ENCODE results near the gene ANTXR1. TPM values are rescaled to one million over a fixed set of nuclear protein-coding genes. Genes with fewer than 3 reads are reported as not detected.

Gene ANTXR1
- total RNA-seq, 1 experiment from 2014 or later: 37.3 TPM

DNA sequence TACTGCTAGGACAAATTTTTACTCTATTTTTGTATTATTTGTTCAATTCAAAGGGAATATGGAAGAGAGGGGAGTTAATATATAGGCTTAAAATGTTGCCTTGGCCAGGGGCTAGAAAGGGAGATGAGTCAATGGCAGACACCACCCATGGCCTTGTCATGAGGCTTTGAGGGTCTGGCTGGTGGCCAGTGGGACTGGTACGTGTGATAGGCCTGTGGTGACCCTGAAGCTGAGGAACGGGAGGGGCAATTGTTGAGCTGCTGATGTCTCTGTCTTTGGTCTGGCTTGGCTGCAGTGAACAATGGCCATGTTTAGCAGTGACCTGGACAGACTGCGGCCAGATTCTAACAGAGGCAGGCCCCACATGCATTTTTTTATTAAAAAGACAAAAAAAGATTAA, 20.0 kb upstream of the ANTXR1 start:
- no peaks in the 10 kb centered on the region for H3K27me3 ChIP-seq (ENCODE audit: insufficient read depth, low read length)
- no peak overlapping the region for H3T11ph ChIP-seq (ENCODE audit: low read length)
- no peak overlapping the region for H3K9ac ChIP-seq (ENCODE audit: extremely low read depth, insufficient read length, low read length)
- no peak overlapping the region for H2BK120ac ChIP-seq (ENCODE audit: low read depth, low read length, poor library complexity, severe bottlenecking)
- no peak overlapping the region for H2BK5ac ChIP-seq (ENCODE audit: insufficient read length, low read length)
- no peak overlapping the region for H3K4me2 ChIP-seq (ENCODE audit: insufficient read depth, insufficient read length, low read length)
- H2BK12ac ChIP-seq (ENCODE audit: insufficient read length, low read depth, low read length): no peak overlapping the region
- whole genome bisulfite sequencing (ENCODE audit: extremely low coverage, insufficient read length, low lambda C conversion rate): no CpG with 5 or more reads among the region's 3 CpGs
- H3K79me1 ChIP-seq (ENCODE audit: insufficient read depth, low read depth, low read length, poor library complexity, severe bottlenecking): no peaks in the 10 kb centered on the region
- H3K9me3 ChIP-seq (ENCODE audit: control insufficient read depth, low read depth, low read length): no peaks in the 10 kb centered on the region
- H3K4ac ChIP-seq (ENCODE audit: low read depth, low read length): no peak overlapping the region
- H3K4me3 Mint-ChIP-seq: no peak overlapping the region
- H3K27ac Mint-ChIP-seq: no peak overlapping the region
- H2BK15ac ChIP-seq (ENCODE audit: low read depth, low read length): no peak overlapping the region
- H3K36me3 Mint-ChIP-seq (ENCODE audit: insufficient read depth in 1 of 3, low read depth in 3 of 3): no peaks in the 10 kb centered on the region; a peak in 1 of 7 replicates
- H4K91ac ChIP-seq (ENCODE audit: insufficient read length, low read depth, low read length): no peak overlapping the region
- no peaks in the 10 kb centered on the region for H3K9me3 Mint-ChIP-seq
- no peaks in the 10 kb centered on the region for H4K20me1 ChIP-seq (ENCODE audit: control insufficient read depth, insufficient read depth, insufficient read length)
- H3K23me2 ChIP-seq (ENCODE audit: insufficient read length, low read depth, low read length, poor library complexity, severe bottlenecking): no peaks in the 10 kb centered on the region
- no peaks in the 10 kb centered on the region for H3K79me2 ChIP-seq (ENCODE audit: insufficient read depth, low read length)
- no peak overlapping the region for H3K27ac ChIP-seq (ENCODE audit: insufficient read length, low read depth, low read length)
- TF ChIP-seq, protein P1, sequence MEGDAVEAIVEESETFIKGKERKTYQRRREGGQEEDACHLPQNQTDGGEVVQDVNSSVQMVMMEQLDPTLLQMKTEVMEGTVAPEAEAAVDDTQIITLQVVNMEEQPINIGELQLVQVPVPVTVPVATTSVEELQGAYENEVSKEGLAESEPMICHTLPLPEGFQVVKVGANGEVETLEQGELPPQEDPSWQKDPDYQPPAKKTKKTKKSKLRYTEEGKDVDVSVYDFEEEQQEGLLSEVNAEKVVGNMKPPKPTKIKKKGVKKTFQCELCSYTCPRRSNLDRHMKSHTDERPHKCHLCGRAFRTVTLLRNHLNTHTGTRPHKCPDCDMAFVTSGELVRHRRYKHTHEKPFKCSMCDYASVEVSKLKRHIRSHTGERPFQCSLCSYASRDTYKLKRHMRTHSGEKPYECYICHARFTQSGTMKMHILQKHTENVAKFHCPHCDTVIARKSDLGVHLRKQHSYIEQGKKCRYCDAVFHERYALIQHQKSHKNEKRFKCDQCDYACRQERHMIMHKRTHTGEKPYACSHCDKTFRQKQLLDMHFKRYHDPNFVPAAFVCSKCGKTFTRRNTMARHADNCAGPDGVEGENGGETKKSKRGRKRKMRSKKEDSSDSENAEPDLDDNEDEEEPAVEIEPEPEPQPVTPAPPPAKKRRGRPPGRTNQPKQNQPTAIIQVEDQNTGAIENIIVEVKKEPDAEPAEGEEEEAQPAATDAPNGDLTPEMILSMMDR (conservative IDR thresholded peaks at IDR 0.05): no peak
- no peak overlapping the region for H2AFZ ChIP-seq (ENCODE audit: low read length)
- H3K18ac ChIP-seq (ENCODE audit: insufficient read length, low read depth, low read length): no peak overlapping the region
- no peaks in the 10 kb centered on the region for H3K4me1 Mint-ChIP-seq
- no peak overlapping the region for H3K23ac ChIP-seq (ENCODE audit: insufficient read length, low read depth, low read length)
- no peak overlapping the region for H3K14ac ChIP-seq (ENCODE audit: insufficient read depth, low read length)
- H3K27me3 Mint-ChIP-seq (ENCODE audit: low read depth): peaks cover 6% of the 10 kb centered on the region
- no peak for DNase-seq
- no peak overlapping the region for H3K56ac ChIP-seq (ENCODE audit: insufficient read length, low read depth, low read length)
- H3K4me1 ChIP-seq (ENCODE audit: insufficient read depth, low read length): no peaks in the 10 kb centered on the region
- H2BK20ac ChIP-seq (ENCODE audit: low read depth, low read length, poor library complexity, severe bottlenecking): no peak overlapping the region
- H2AK5ac ChIP-seq (ENCODE audit: insufficient read length, low read length): no peak overlapping the region
- no peak overlapping the region for H4K5ac ChIP-seq (ENCODE audit: insufficient read length, low read depth, low read length)
- H4K8ac ChIP-seq (replicated peaks; ENCODE audit: insufficient read length, low read depth, low read length): no peak overlapping the region
